GM19395 (cell line): ENCODE data around the gene MOXD1.

ENCODE experiments used
- ATAC-seq: cut with Tn5 transposase; IDR thresholded peaks from one replicate; pipeline ENCODE4 v1.9.1; 2021; ENCODE audit warnings: mild to moderate bottlenecking, moderate library complexity; ENCODE audit not compliant: unreplicated experiment

MOXD1 gene

GRCh38 chr6:132400555-132400882, 756 bp downstream of the MOXD1 start:
- no peak for ATAC-seq

- no peak for ATAC-seq
Measured at GRCh38 chr6:132399376-132400074, 1.8 kb downstream of the MOXD1 start.

- no peak for ATAC-seq
Measured at GRCh38 chr6:132395015-132395597, 6.2 kb downstream of the MOXD1 start.

GRCh38 chr6:132392792-132393191, 8.5 kb downstream of the MOXD1 start:
- ATAC-seq: no peak

GRCh38 chr6:132392270-132392646, 9.0 kb downstream of the MOXD1 start:
- ATAC-seq: no peak

GRCh38 chr6:132391391-132392269, 9.6 kb downstream of the MOXD1 start:
- ATAC-seq: no peak

- ATAC-seq: no peak
Measured at GRCh38 chr6:132390451-132390850, 10.8 kb downstream of the MOXD1 start.

GRCh38 chr6:132390017-132390416, 11.3 kb downstream of the MOXD1 start:
- ATAC-seq: no peak

- ATAC-seq: no peak
Measured at GRCh38 chr6:132388291-132388690, 13.0 kb downstream of the MOXD1 start.

- no peak for ATAC-seq
Measured at GRCh38 chr6:132382630-132383175, 18.6 kb downstream of the MOXD1 start.

GRCh38 chr6:132381381-132381780, 19.9 kb downstream of the MOXD1 start:
- ATAC-seq: no peak

- ATAC-seq: no peak
Measured at GRCh38 chr6:132380358-132381029, 20.8 kb downstream of the MOXD1 start.

GRCh38 chr6:132369526-132369925, 31.7 kb downstream of the MOXD1 start:
- ATAC-seq: no peak

- no peak for ATAC-seq
Measured at GRCh38 chr6:132368916-132369481, 32.3 kb downstream of the MOXD1 start.

GRCh38 chr6:132365281-132365907, 35.9 kb downstream of the MOXD1 start:
- ATAC-seq: peak; percentile 98

GRCh38 chr6:132364306-132365074, 36.8 kb downstream of the MOXD1 start:
- no peak for ATAC-seq

- ATAC-seq: no peak
Measured at GRCh38 chr6:132362442-132363185, 38.7 kb downstream of the MOXD1 start.

- ATAC-seq: no peak
Measured at GRCh38 chr6:132361101-132361500, 40.2 kb downstream of the MOXD1 start.

GRCh38 chr6:132359886-132360285, 41.4 kb downstream of the MOXD1 start:
- ATAC-seq: no peak
